HEK293 (cell line): ENCODE data around the gene SAMM50.

ENCODE experiments used
- CTCF ChIA-PET: fragments of 350-600 bp; formaldehyde crosslinking; extraction: SDS; loops from one replicate; lab custom pipeline; 2021; ENCODE audit warnings: antibody characterized with exemption; lab: Yijun Ruan, JAX
- POLR2A ChIA-PET: fragments of 300-600 bp; formaldehyde crosslinking; extraction: SDS; loops from one replicate; lab custom pipeline; 2020; ENCODE audit warnings: antibody characterized with exemption, inconsistent platforms; lab: Yijun Ruan, JAX
- H3K27ac ChIP-seq: fragments of 200-500 bp; sonication (Bioruptor generic); 2 replicates; pipeline ENCODE4 v1.5.1; 2014; ENCODE audit warnings: low read depth, low read length, control low read depth, inconsistent platforms; ENCODE audit errors: extremely low read depth
- H3K36me3 ChIP-seq, 2 experiments: fragments of 200-500 bp in 1 of 2; sonication (Bioruptor generic) in 1 of 2; 1 replicate in 1 of 2; 2 replicates in 1 of 2; pipeline ENCODE4 v1.5.1; 2014 to 2017; ENCODE audit warnings: inconsistent platforms in 2 of 2, low read length in 2 of 2; ENCODE audit not compliant: control insufficient read depth in 2 of 2, insufficient read depth in 1 of 2
- H3K4me1 ChIP-seq: fragments of 200-500 bp; sonication (Bioruptor generic); 2 replicates; pipeline ENCODE4 v1.5.1; 2014; ENCODE audit warnings: mild to moderate bottlenecking, low read length, inconsistent platforms; ENCODE audit not compliant: control insufficient read depth, insufficient read depth
- H3K4me3 ChIP-seq: 2 replicates; pipeline ENCODE4 v1.5.1; 2011; ENCODE audit warnings: low read depth, mild to moderate bottlenecking, control low read depth, low read length, moderate library complexity
- H3K9me3 ChIP-seq: fragments of 200-500 bp; sonication (Bioruptor generic); 2 replicates; pipeline ENCODE4 v1.5.1; 2014; ENCODE audit warnings: low read depth, low read length, inconsistent platforms; ENCODE audit not compliant: control insufficient read depth, insufficient read depth
- BCL11B ChIP-seq: fragments of 450-650 bp; formaldehyde crosslinking; IDR thresholded peaks from 2 replicates; pipeline ENCODE4 v1.5.1; 2016; ENCODE audit warnings: low read depth, missing biosample characterization, missing genetic modification characterization
- BCL6B ChIP-seq: fragments of 450-650 bp; formaldehyde crosslinking; IDR thresholded peaks from 2 replicates; pipeline ENCODE4 v1.5.1; 2017; ENCODE audit warnings: missing biosample characterization, missing genetic modification characterization
- EGR2 ChIP-seq: fragments of 450-650 bp; formaldehyde crosslinking; IDR thresholded peaks from 2 replicates; pipeline ENCODE4 v1.5.1; 2016; ENCODE audit warnings: low read depth, missing biosample characterization, missing genetic modification characterization
- GLI4 ChIP-seq: fragments of 450-650 bp; formaldehyde crosslinking; IDR thresholded peaks from 2 replicates; pipeline ENCODE4 v1.5.1; 2016; ENCODE audit warnings: missing biosample characterization, missing genetic modification characterization
- IKZF3 ChIP-seq: fragments of 450-650 bp; IDR thresholded peaks from 2 replicates; pipeline ENCODE4 v1.5.0; 2018; ENCODE audit warnings: missing biosample characterization, mild to moderate bottlenecking, missing genetic modification characterization, moderate library complexity
- KLF10 ChIP-seq: fragments of 450-650 bp; IDR thresholded peaks from 2 replicates; pipeline ENCODE4 v1.5.1; 2018; ENCODE audit warnings: missing biosample characterization, mild to moderate bottlenecking, missing genetic modification characterization
- KLF7 ChIP-seq: fragments of 450-650 bp; formaldehyde crosslinking; IDR thresholded peaks from 2 replicates; pipeline ENCODE4 v1.5.1; 2016; ENCODE audit warnings: missing biosample characterization, missing genetic modification characterization, borderline replicate concordance
- PBX3 ChIP-seq: sonication (generic); formaldehyde crosslinking; IDR thresholded peaks from 2 replicates; pipeline ENCODE4 v1.8.1; 2022; ENCODE audit warnings: mild to moderate bottlenecking, moderate library complexity, missing genetic modification reagents
- RBAK ChIP-seq: fragments of 450-650 bp; formaldehyde crosslinking; IDR thresholded peaks from 2 replicates; pipeline ENCODE4 v1.5.1; 2016; ENCODE audit warnings: missing biosample characterization, missing genetic modification characterization
- SALL2 ChIP-seq: fragments of 450-650 bp; formaldehyde crosslinking; IDR thresholded peaks from 2 replicates; pipeline ENCODE4 v1.5.0; 2017; ENCODE audit warnings: missing biosample characterization, mild to moderate bottlenecking, missing genetic modification characterization, borderline replicate concordance
- SCRT1 ChIP-seq: fragments of 450-650 bp; formaldehyde crosslinking; IDR thresholded peaks from 2 replicates; pipeline ENCODE4 v1.5.1; 2016; ENCODE audit warnings: missing biosample characterization, missing genetic modification characterization, borderline replicate concordance
- SETDB1 ChIP-seq: IDR thresholded peaks from one replicate; pipeline ENCODE4 v1.6.1; 2017; ENCODE audit warnings: mild to moderate bottlenecking, low read length, moderate library complexity, mixed read lengths; ENCODE audit not compliant: insufficient read length
- WT1 ChIP-seq: fragments of 450-650 bp; formaldehyde crosslinking; IDR thresholded peaks from 2 replicates; pipeline ENCODE4 v1.5.1; 2016; ENCODE audit warnings: missing biosample characterization, missing genetic modification characterization
- ZFP69B ChIP-seq: fragments of 450-650 bp; formaldehyde crosslinking; IDR thresholded peaks from 2 replicates; pipeline ENCODE4 v1.5.1; 2016; ENCODE audit warnings: missing biosample characterization, missing genetic modification characterization
- ZNF121 ChIP-seq: fragments of 450-650 bp; formaldehyde crosslinking; IDR thresholded peaks from 2 replicates; pipeline ENCODE4 v1.5.1; 2016; ENCODE audit warnings: missing biosample characterization, missing genetic modification characterization
- ZNF138 ChIP-seq: fragments of 450-650 bp; formaldehyde crosslinking; IDR thresholded peaks from 2 replicates; pipeline ENCODE4 v1.5.1; 2016; ENCODE audit warnings: missing biosample characterization, missing genetic modification characterization, borderline replicate concordance
- ZNF146 ChIP-seq: fragments of 450-650 bp; formaldehyde crosslinking; IDR thresholded peaks from 2 replicates; pipeline ENCODE4 v1.5.1; 2016; ENCODE audit warnings: missing biosample characterization, missing genetic modification characterization
- ZNF175 ChIP-seq: fragments of 450-650 bp; formaldehyde crosslinking; IDR thresholded peaks from 2 replicates; pipeline ENCODE4 v1.5.1; 2016; ENCODE audit warnings: missing biosample characterization, missing genetic modification characterization
- ZNF350 ChIP-seq: fragments of 450-650 bp; formaldehyde crosslinking; IDR thresholded peaks from 2 replicates; pipeline ENCODE4 v1.5.0; 2017; ENCODE audit warnings: missing biosample characterization, mild to moderate bottlenecking, missing genetic modification characterization
- ZNF488 ChIP-seq: fragments of 450-650 bp; formaldehyde crosslinking; IDR thresholded peaks from 2 replicates; pipeline ENCODE4 v1.5.1; 2016; ENCODE audit warnings: missing biosample characterization, missing genetic modification characterization
- ZNF518A ChIP-seq: fragments of 450-650 bp; formaldehyde crosslinking; conservative IDR thresholded peaks from 2 replicates; pipeline ENCODE4 v1.5.1; 2016; ENCODE audit warnings: low read depth, missing biosample characterization, missing genetic modification characterization
- ZNF571 ChIP-seq: fragments of 450-650 bp; formaldehyde crosslinking; IDR thresholded peaks from 2 replicates; pipeline ENCODE4 v1.5.0; 2017; ENCODE audit warnings: missing biosample characterization, missing genetic modification characterization
- ZNF580 ChIP-seq: fragments of 450-650 bp; formaldehyde crosslinking; IDR thresholded peaks from 2 replicates; pipeline ENCODE4 v1.5.1; 2016; ENCODE audit warnings: missing biosample characterization, missing genetic modification characterization
- ZNF600 ChIP-seq: fragments of 450-650 bp; formaldehyde crosslinking; IDR thresholded peaks from 2 replicates; pipeline ENCODE4 v1.5.1; 2016; ENCODE audit warnings: missing biosample characterization, missing genetic modification characterization
- ZNF621 ChIP-seq: fragments of 450-650 bp; formaldehyde crosslinking; IDR thresholded peaks from 2 replicates; pipeline ENCODE4 v1.5.1; 2017; ENCODE audit warnings: missing biosample characterization, missing genetic modification characterization
- ZNF624 ChIP-seq: fragments of 450-650 bp; formaldehyde crosslinking; IDR thresholded peaks from 2 replicates; pipeline ENCODE4 v1.5.1; 2017; ENCODE audit warnings: missing biosample characterization, missing genetic modification characterization
- ZNF660 ChIP-seq: fragments of 450-650 bp; IDR thresholded peaks from 2 replicates; pipeline ENCODE4 v1.5.1; 2018; ENCODE audit warnings: missing biosample characterization, mild to moderate bottlenecking, missing genetic modification characterization
- ZNF791 ChIP-seq: fragments of 450-650 bp; formaldehyde crosslinking; IDR thresholded peaks from 2 replicates; pipeline ENCODE4 v1.5.1; 2016; ENCODE audit warnings: missing biosample characterization, missing genetic modification characterization

SAMM50 gene

GRCh38 chr22:44012591-44012990, 57.3 kb downstream of the SAMM50 start:
- H3K27ac ChIP-seq = no peak overlapping the region
- CTCF ChIA-PET = interaction anchor here (0.7 to 1.3 kb wide), 4 partner anchors 8 to 768 kb away, joined by 3 to 6 read pairs (median 4); no protein-coding TSS in a partner anchor
- no peaks in the 10 kb centered on the region for H3K36me3 ChIP-seq
- H3K4me3 ChIP-seq = no peak overlapping the region
- no peaks in the 10 kb centered on the region for H3K4me1 ChIP-seq
- TF ChIP-seq ZNF624 (tag by site-specific recombination) (no peak), KLF7 (tag by site-specific recombination) (no peak), KLF10 (tag by site-specific recombination) (no peak), GLI4 (tag by site-specific recombination) (no peak), ZFP69B (no peak), RBAK (tag by site-specific recombination) (no peak), SCRT1 (no peak), ZNF600 (no peak), BCL6B (tag by site-specific recombination) (no peak), SALL2 (tag by site-specific recombination) (no peak), EGR2 (no peak), BCL11B (no peak), ZNF580 (tag by site-specific recombination) (no peak), ZNF121 (tag by site-specific recombination) (no peak), ZNF518A (tag by site-specific recombination) (no peak), ZNF660 (tag by site-specific recombination) (no peak)
- no peaks in the 10 kb centered on the region for H3K9me3 ChIP-seq
- POLR2A ChIA-PET = no interaction called here

- Histone ChIP-seq H3K36me3 (no peaks in the 10 kb centered on the region), H3K4me1 (no peaks in the 10 kb centered on the region), H3K9me3 (no peaks in the 10 kb centered on the region), H3K27ac (no peak overlapping the region), H3K4me3 (no peak overlapping the region)
- TF ChIP-seq ZNF175 (tag by site-specific recombination) (no peak), ZNF146 (tag by site-specific recombination) (no peak), ZNF121 (tag by site-specific recombination) (no peak), SETDB1 (no peak), ZNF791 (tag by site-specific recombination) (no peak), WT1 (tag by site-specific recombination) (no peak), ZNF488 (tag by site-specific recombination) (no peak), ZNF621 (tag by site-specific recombination) (no peak), GLI4 (tag by site-specific recombination) (no peak), ZNF350 (tag by site-specific recombination) (no peak), PBX3 (CRISPR knock-in tag) (no peak), IKZF3 (tag by site-specific recombination) (no peak), ZNF571 (tag by site-specific recombination) (no peak), ZNF138 (tag by site-specific recombination) (no peak)
- CTCF ChIA-PET = interaction anchor here (0.5 to 2.7 kb wide), 6 partner anchors 10 to 1753 kb away, joined by 3 to 13 read pairs (median 4); no protein-coding TSS in a partner anchor
- POLR2A ChIA-PET = interaction anchor here (1.2 kb wide), 1 partner anchor 10 kb away, joined by 3 read pairs; the partner anchor contains the start of gene PARVB
Observed at GRCh38 chr22:44014241-44014640, 59.0 kb downstream of the SAMM50 start.
